HepG2 (cell line): ENCODE measurements around the gene NEUROD4.

Source experiments
- ELF1 ChIP-seq: sonication (generic); formaldehyde crosslinking; IDR thresholded peaks from 2 replicates; pipeline ENCODE4 v1.4.0; 2020; ENCODE audit warnings: missing genetic modification reagents
- TAF1 ChIP-seq: sonication (generic); formaldehyde crosslinking; IDR thresholded peaks from 2 replicates; pipeline ENCODE4 v1.4.0; 2020; ENCODE audit warnings: missing genetic modification reagents

- no peak for TF ChIP-seq TAF1
- no peak for TF ChIP-seq ELF1
These were observed 17.4 kb upstream of the NEUROD4 start for GRCh38 chr12:55002355-55002754.
